ENCODE results near the gene ABCD2. TPM values are rescaled to one million over a fixed set of nuclear protein-coding genes. Genes with fewer than 3 reads are reported as not detected.

The ABCD2 gene
- total RNA-seq, 3 donors from 2014 or later (not counting 1 experiment from before 2014, with no cell fraction given): 0.35 to 2.4 (median 0.75) TPM

DNA sequence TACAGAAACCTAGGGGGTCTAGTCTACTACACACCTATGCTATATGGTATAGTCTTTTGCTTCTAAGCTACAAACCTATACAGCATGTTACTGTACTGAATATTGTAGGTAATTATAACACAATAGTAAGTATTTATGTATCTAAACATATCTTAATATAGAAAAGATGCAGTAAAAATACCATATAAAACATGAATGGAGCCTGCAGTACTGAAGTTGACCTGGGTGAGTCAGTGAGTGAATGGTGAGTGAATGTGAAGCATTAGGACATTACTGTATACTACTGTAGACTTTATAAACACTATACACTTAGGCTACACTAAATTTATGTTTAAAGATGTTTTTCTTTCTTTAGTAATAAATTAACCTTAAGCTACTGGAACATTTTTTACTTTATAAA lies 13.1 kb upstream of the ABCD2 start:
- peaks cover 3 to 9% of the 10 kb centered on the region in 2 donors for H3K27me3 Mint-ChIP-seq (ENCODE audit: low read depth in 2 of 2)
- no peak for DNase-seq
- H3K4me1 Mint-ChIP-seq: peaks cover 13 to 14% of the 10 kb centered on the region in 2 donors
- no peaks in the 10 kb centered on the region for H3K9me3 ChIP-seq (ENCODE audit: control insufficient read depth, insufficient read depth, low read length)
- TF ChIP-seq CTCF (IDR thresholded peaks at IDR 0.05): no peak
- no peak overlapping the region for H3K27ac ChIP-seq (ENCODE audit: low read length)
- ATAC-seq: no peak
- no peaks in the 10 kb centered on the region for H3K36me3 Mint-ChIP-seq
- no peaks in the 10 kb centered on the region for H3K27me3 ChIP-seq (ENCODE audit: control insufficient read depth, insufficient read depth, low read length)
- intact Hi-C loops (cut with micrococcal nuclease): no loop called here
- no peak overlapping the region for H3K27ac Mint-ChIP-seq
- no peak overlapping the region for H3K4me3 ChIP-seq (ENCODE audit: low read length)
- H3K36me3 ChIP-seq (ENCODE audit: control insufficient read depth, insufficient read depth, low read length): no peaks in the 10 kb centered on the region
- no peaks in the 10 kb centered on the region for H3K4me1 ChIP-seq (ENCODE audit: control insufficient read depth, insufficient read depth, low read length)
- no peak overlapping the region for H3K4me3 Mint-ChIP-seq
- no peaks in the 10 kb centered on the region for H3K9me3 Mint-ChIP-seq

- H3K36me3 Mint-ChIP-seq: no peaks in the 10 kb centered on the region
- Histone ChIP-seq H3K4me3 (ENCODE audit: low read length) (no peak overlapping the region), H3K4me1 (ENCODE audit: control insufficient read depth, insufficient read depth, low read length) (no peaks in the 10 kb centered on the region), H3K36me3 (ENCODE audit: control insufficient read depth, insufficient read depth, low read length) (no peaks in the 10 kb centered on the region), H3K27me3 (ENCODE audit: control insufficient read depth, insufficient read depth, low read length) (no peaks in the 10 kb centered on the region), H3K9me3 (ENCODE audit: control insufficient read depth, insufficient read depth, low read length) (no peaks in the 10 kb centered on the region), H3K27ac (ENCODE audit: low read length) (peak overlapping the region; percentile 8)
- WGBS (ENCODE audit: insufficient coverage): 0% methylated on average over 1 of the region's 1 CpG
- H3K4me3 Mint-ChIP-seq: peak overlapping the region; percentile 47
- H3K9me3 Mint-ChIP-seq: no peaks in the 10 kb centered on the region
- intact Hi-C loops (cut with micrococcal nuclease): no loop called here
- TF ChIP-seq CTCF (IDR thresholded peaks at IDR 0.05): no peak
- DNase-seq (peak in 1 of 2 donors; percentile 59), ATAC-seq (no peak)
- H3K27me3 Mint-ChIP-seq (ENCODE audit: low read depth in 2 of 2): no peaks in the 10 kb centered on the region
- H3K4me1 Mint-ChIP-seq: peaks cover 13 to 18% of the 10 kb centered on the region in 2 donors
- peak overlapping the region; percentile 49 to 68 for H3K27ac Mint-ChIP-seq
Observed at GRCh38 chr12:39628836-39629235, 9.2 kb upstream of the ABCD2 start.

GRCh38 chr12:39627914-39628313 lies 8.3 kb upstream of the ABCD2 start:
- no peaks in the 10 kb centered on the region for H3K36me3 Mint-ChIP-seq
- Histone ChIP-seq H3K36me3 (ENCODE audit: control insufficient read depth, insufficient read depth, low read length) (no peaks in the 10 kb centered on the region), H3K27me3 (ENCODE audit: control insufficient read depth, insufficient read depth, low read length) (no peaks in the 10 kb centered on the region), H3K27ac (ENCODE audit: low read length) (no peak overlapping the region), H3K4me1 (ENCODE audit: control insufficient read depth, insufficient read depth, low read length) (no peaks in the 10 kb centered on the region), H3K9me3 (ENCODE audit: control insufficient read depth, insufficient read depth, low read length) (no peaks in the 10 kb centered on the region), H3K4me3 (ENCODE audit: low read length) (no peak overlapping the region)
- H3K4me3 Mint-ChIP-seq: no peak overlapping the region
- intact Hi-C loops (cut with micrococcal nuclease): no loop called here
- H3K27ac Mint-ChIP-seq: no peak overlapping the region
- peaks cover 13 to 18% of the 10 kb centered on the region in 2 donors for H3K4me1 Mint-ChIP-seq
- no peaks in the 10 kb centered on the region for H3K27me3 Mint-ChIP-seq (ENCODE audit: low read depth in 2 of 2)
- H3K9me3 Mint-ChIP-seq: no peaks in the 10 kb centered on the region
- no peak for TF ChIP-seq CTCF (IDR thresholded peaks at IDR 0.05)
- WGBS (ENCODE audit: insufficient coverage): 71% methylated on average over 1 of the region's 1 CpG
- ATAC-seq: no peak
- peak in 1 of 2 donors; percentile 34 for DNase-seq

DNA sequence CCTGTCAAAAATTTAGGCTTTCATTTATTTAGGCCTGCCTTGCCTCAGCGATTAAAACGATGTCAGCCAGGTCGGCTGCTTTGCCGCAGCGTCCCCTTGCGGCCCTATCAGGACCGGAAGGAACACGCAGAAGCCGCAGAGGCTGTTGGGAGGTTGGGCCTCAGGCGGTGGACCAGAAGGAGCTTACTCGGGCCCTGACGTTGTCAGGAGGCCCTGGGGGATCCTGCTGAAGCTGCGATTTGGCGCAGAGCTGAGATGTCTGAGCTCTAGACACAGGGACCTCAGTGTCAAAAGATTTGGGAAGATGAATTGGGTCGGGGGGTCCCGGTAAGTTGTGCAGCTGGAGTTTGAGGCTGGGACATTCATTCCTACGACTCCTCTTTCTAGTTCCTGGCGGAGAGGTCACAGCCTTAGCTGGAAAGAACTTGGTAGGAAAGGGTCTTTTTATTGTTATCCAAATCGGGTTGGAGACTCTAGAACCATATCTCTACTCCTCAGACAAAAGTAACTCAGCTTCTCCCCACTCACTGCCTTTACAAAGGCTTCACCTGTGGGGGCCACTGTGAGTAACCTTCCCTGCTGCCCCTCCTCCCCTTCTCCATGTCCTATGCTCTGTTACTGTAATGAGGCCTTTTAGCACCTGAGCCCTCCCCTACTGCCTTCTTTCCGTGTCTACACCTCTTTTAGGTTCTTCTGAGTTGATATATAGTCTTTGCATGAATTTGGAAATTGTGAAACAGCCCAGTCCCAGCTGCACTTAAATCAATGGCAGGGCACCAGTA lies 6.6 kb upstream of the ABCD2 start:
- Histone ChIP-seq H3K4me3 (ENCODE audit: low read length) (no peak overlapping the region), H3K27ac (ENCODE audit: low read length) (no peak overlapping the region), H3K27me3 (ENCODE audit: control insufficient read depth, insufficient read depth, low read length) (no peaks in the 10 kb centered on the region), H3K4me1 (ENCODE audit: control insufficient read depth, insufficient read depth, low read length) (peaks cover under 1% of the 10 kb centered on the region), H3K36me3 (ENCODE audit: control insufficient read depth, insufficient read depth, low read length) (no peaks in the 10 kb centered on the region), H3K9me3 (ENCODE audit: control insufficient read depth, insufficient read depth, low read length) (no peaks in the 10 kb centered on the region)
- Mint-ChIP-seq H3K27me3 (ENCODE audit: low read depth in 2 of 2) (no peaks in the 10 kb centered on the region), H3K4me1 (peaks cover 13 to 21% of the 10 kb centered on the region in 2 donors), H3K9me3 (no peaks in the 10 kb centered on the region), H3K27ac (no peak overlapping the region), H3K4me3 (no peak overlapping the region), H3K36me3 (no peaks in the 10 kb centered on the region)
- ATAC-seq (no peak), DNase-seq (no peak)
- intact Hi-C loops (cut with micrococcal nuclease): no loop called here
- TF ChIP-seq CTCF (IDR thresholded peaks at IDR 0.05): no peak
- WGBS (ENCODE audit: insufficient coverage): 96% methylated on average over 19 of the region's 20 CpGs
